BJ (cell line): ENCODE data around the gene SLAMF7. TPM values are rescaled to one million over a fixed set of nuclear protein-coding genes. Genes with fewer than 3 reads are reported as not detected.

Experiments
- CTCF ChIA-PET: fragments of 350-600 bp; formaldehyde crosslinking; extraction: SDS; loops from one replicate; lab custom pipeline; 2021; ENCODE audit warnings: antibody characterized with exemption, inconsistent platforms; lab: Yijun Ruan, JAX
- POLR2A ChIA-PET: fragments of 300-600 bp; sonication (Branson Sonifier 250); formaldehyde crosslinking; extraction: SDS; loops from one replicate; lab custom pipeline; 2021; ENCODE audit warnings: antibody characterized with exemption; lab: Charles Lee
- DNase-seq: peaks from one replicate; pipeline ENCODE4 v3.0.0-alpha.2; 2011; ENCODE audit warnings: low read depth
- H3K27me3 ChIP-seq: 2 replicates; pipeline ENCODE4 v1.6.0; 2011; ENCODE audit warnings: low read length; ENCODE audit not compliant: control insufficient read depth, insufficient read depth
- H3K36me3 ChIP-seq: 2 replicates; pipeline ENCODE4 v1.5.1; 2011; ENCODE audit warnings: low read length; ENCODE audit not compliant: control insufficient read depth, insufficient read depth
- H3K4me3 ChIP-seq: 2 replicates; pipeline ENCODE4 v1.5.1; 2011; ENCODE audit warnings: low read depth, mild to moderate bottlenecking, control low read depth, low read length
- polyA plus RNA-seq: library from polyadenylated mRNA; depleted of rRNA; stranded (reverse); fragments of >200 nt; gene quantifications from 2 replicates; pipeline ENCODE4 v1.2.3, GENCODE V29; 2011
- TF ChIP-seq, protein P1 (sequence below): IDR thresholded peaks from 2 replicates; pipeline ENCODE4 v1.5.1; 2011; ENCODE audit warnings: low read depth, mild to moderate bottlenecking, control low read depth, inconsistent platforms, low read length, moderate library complexity; ENCODE audit not compliant: insufficient read depth

The SLAMF7 gene
- polyA plus RNA-seq, 1 experiment = not detected

DNA sequence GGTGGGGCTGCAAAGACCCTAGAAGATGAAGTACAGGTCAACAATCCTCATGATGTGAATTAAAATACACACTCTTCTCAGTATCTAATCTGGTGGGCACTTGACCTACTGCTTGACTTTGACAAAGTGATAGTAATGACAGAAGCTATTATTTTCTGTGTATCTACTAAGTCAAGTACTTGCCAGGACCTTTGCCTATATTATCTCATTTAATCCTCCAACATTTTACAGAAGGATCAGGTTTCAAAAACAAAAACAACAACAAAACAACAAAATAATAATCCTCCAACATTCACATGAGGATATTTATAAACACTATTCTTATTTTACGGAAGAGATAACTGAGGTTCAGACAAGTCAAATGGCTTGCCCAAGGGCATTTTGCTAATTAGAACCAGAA is 23.0 kb upstream of the SLAMF7 start:
- Histone ChIP-seq H3K27me3 (peaks cover 2% of the 10 kb centered on the region; the same call in 1 of the 2 replicates), H3K4me3 (no peak overlapping the region), H3K36me3 (no peaks in the 10 kb centered on the region)
- TF ChIP-seq, protein P1, sequence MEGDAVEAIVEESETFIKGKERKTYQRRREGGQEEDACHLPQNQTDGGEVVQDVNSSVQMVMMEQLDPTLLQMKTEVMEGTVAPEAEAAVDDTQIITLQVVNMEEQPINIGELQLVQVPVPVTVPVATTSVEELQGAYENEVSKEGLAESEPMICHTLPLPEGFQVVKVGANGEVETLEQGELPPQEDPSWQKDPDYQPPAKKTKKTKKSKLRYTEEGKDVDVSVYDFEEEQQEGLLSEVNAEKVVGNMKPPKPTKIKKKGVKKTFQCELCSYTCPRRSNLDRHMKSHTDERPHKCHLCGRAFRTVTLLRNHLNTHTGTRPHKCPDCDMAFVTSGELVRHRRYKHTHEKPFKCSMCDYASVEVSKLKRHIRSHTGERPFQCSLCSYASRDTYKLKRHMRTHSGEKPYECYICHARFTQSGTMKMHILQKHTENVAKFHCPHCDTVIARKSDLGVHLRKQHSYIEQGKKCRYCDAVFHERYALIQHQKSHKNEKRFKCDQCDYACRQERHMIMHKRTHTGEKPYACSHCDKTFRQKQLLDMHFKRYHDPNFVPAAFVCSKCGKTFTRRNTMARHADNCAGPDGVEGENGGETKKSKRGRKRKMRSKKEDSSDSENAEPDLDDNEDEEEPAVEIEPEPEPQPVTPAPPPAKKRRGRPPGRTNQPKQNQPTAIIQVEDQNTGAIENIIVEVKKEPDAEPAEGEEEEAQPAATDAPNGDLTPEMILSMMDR = no peak
- POLR2A ChIA-PET = no interaction called here
- no peak for DNase-seq
- CTCF ChIA-PET = no interaction called here

DNA sequence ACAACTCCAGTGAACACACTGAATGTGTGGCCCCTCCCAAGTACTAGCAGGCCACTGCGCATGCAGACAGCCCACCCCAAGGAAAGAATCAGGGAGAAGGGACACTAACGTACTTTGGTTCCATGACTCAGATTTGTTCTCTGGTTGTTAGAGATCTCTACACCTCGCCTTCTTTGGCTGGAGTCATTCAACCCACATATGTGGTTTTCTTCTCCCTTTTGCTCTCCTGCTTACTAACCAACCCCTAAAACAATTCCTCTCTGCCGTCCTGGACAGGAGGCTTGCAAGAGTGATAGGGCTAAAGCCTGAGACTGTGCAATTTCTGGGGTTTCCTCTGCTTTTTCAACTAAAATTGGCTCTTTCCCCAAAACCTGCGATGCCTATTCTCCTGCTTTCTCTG is 21.7 kb upstream of the SLAMF7 start:
- H3K4me3 ChIP-seq = no peak overlapping the region
- DNase-seq = no peak
- POLR2A ChIA-PET = no interaction called here
- TF ChIP-seq, protein P1 = no peak
- H3K36me3 ChIP-seq = no peaks in the 10 kb centered on the region
- CTCF ChIA-PET = no interaction called here
- no peaks in the 10 kb centered on the region for H3K27me3 ChIP-seq

DNA sequence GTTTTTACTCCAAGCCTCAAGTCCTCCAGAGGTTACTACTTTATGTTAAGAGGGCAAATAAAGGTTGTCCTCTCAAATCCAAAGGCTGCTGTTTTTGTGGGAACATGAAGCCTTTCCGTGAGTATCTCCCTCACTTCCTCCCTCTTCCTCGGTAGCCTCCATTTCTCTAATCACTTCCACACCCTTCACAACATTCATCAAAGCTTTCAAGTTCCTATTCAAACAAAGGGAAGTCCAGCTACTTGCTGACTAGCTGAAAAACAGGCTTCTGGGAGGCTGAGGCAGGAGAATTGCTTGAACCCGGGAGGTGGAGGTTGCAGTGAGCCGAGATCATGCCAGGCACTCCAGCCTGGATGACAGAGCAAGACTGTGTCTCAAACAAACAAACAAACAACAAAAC is 20.8 kb upstream of the SLAMF7 start:
- ChIA-PET CTCF (no interaction called here), POLR2A (no interaction called here)
- Histone ChIP-seq H3K27me3 (no peaks in the 10 kb centered on the region), H3K36me3 (no peaks in the 10 kb centered on the region), H3K4me3 (no peak overlapping the region)
- no peak for DNase-seq
- TF ChIP-seq, protein P1 = no peak

DNA sequence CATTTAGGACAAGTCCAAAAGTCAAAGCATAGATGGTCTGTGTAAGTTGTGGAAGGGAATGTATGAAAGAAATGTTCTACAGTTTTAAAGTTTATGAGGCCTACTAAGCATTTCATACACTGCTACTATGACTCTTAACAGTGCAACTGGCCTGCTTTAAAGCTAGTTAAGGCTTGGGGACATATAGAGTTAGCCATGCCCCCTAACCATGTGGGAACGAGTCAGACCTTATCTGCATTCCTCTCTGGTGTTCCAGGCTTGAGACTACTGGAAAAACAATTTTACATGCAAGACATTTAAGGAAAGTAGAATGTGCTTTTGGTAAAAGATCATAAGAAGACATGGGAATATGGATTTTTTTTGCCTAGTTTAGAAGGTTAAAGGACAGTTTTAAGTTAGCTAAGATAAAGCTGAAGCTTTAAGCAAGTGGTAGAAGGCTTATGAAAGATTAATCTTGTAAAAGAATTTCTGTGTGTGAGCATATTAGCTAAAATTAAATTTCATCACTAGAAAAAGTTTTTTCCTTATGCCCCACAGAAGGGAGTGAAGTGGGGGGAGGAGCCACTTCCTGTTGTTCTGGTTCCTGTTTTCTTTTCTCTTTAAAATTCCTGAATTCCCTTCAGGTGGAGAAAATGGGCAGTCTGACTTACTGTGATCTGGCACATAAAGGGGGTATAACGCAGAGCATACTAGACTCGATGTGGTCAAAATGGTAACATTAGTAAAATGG is 18.5 kb upstream of the SLAMF7 start:
- no peak overlapping the region for H3K4me3 ChIP-seq
- POLR2A ChIA-PET = no interaction called here
- no peak for DNase-seq
- TF ChIP-seq, protein P1 = no peak
- CTCF ChIA-PET = interaction anchor here (1.1 to 1.4 kb wide), 2 partner anchors 45 to 233 kb away, joined by 3 read pairs; no protein-coding TSS in a partner anchor
- H3K36me3 ChIP-seq = no peaks in the 10 kb centered on the region
- H3K27me3 ChIP-seq = no peaks in the 10 kb centered on the region

DNA sequence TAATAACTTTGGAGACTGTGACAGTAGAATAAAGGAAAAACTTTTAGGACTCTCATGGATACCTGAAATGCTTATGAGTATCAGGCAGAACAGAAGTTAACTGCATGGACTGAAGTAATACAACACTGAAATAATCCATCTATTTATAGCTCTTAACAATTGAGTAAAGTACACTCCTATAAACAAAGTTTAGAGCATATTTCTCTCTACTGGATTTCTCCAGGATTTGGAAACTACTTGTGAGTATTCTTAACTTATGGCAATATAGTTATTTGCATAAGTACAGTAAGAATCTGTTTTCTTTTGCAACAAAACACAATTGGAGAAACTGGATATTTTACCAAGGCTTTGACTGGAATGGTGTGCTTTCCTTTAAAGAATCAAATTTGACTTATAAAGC is 17.6 kb upstream of the SLAMF7 start:
- H3K36me3 ChIP-seq = no peaks in the 10 kb centered on the region
- TF ChIP-seq, protein P1 = no peak
- POLR2A ChIA-PET = no interaction called here
- no peak for DNase-seq
- no peaks in the 10 kb centered on the region for H3K27me3 ChIP-seq
- CTCF ChIA-PET = no interaction called here
- no peak overlapping the region for H3K4me3 ChIP-seq
